WTC11 (cell line): Measurements from ENCODE around the gene LMTK2. TPM values are rescaled to one million over a fixed set of nuclear protein-coding genes. Genes with fewer than 3 reads are reported as not detected.

Experiments
- ATAC-seq: fragments of 200-7000 bp; cut with Tn5 transposase; 2 replicates; pipeline ENCODE4 v1.10.0; 2021; ENCODE audit warnings: mild to moderate bottlenecking, moderate library complexity
- CTCF ChIA-PET: fragments of 300-600 bp; sonication (Branson Sonifier 250); formaldehyde crosslinking; loops from one replicate; lab custom pipeline; 2021; ENCODE audit warnings: antibody characterized with exemption; lab: Charles Lee
- POLR2A ChIA-PET: fragments of 350-600 bp; sonication (Branson Sonifier 250); formaldehyde crosslinking; loops from one replicate; lab custom pipeline; 2021; ENCODE audit warnings: antibody characterized with exemption; lab: Charles Lee
- DNase-seq: peaks from one replicate; pipeline ENCODE4 v3.0.0; 2021; ENCODE audit warnings: low spot score
- H3K27ac Mint-ChIP-seq: 2 replicates; pipeline ENCODE4 v1.8.0; 2021; ENCODE audit warnings: mixed read lengths
- H3K27me3 Mint-ChIP-seq: 2 replicates; pipeline ENCODE4 v1.8.0; 2021; ENCODE audit warnings: low read depth, mild to moderate bottlenecking, moderate library complexity, mixed read lengths
- H3K36me3 Mint-ChIP-seq: 2 replicates; pipeline ENCODE4 v1.8.0; 2021; ENCODE audit warnings: mixed read lengths
- H3K4me1 Mint-ChIP-seq: 2 replicates; pipeline ENCODE4 v1.8.0; 2022; ENCODE audit warnings: mixed read lengths
- H3K4me3 Mint-ChIP-seq: 2 replicates; pipeline ENCODE4 v1.8.0; 2021; ENCODE audit warnings: mild to moderate bottlenecking, moderate library complexity, mixed read lengths
- H3K9me3 Mint-ChIP-seq: 2 replicates; pipeline ENCODE4 v1.8.0; 2021; ENCODE audit warnings: mixed read lengths
- ARID4B ChIP-seq: sonication (generic); formaldehyde crosslinking; IDR thresholded peaks from 2 replicates; pipeline ENCODE4 v1.8.0; 2023; ENCODE audit warnings: missing genetic modification reagents, mild to moderate bottlenecking, borderline replicate concordance
- E2F4 ChIP-seq: sonication (generic); formaldehyde crosslinking; IDR thresholded peaks from 2 replicates; pipeline ENCODE4 v1.8.1; 2022; ENCODE audit warnings: low read depth, mild to moderate bottlenecking, moderate library complexity, missing genetic modification reagents, borderline replicate concordance
- EMX1 ChIP-seq: fragments of 250-450 bp; sonication (Bioruptor Pico); IDR thresholded peaks from 2 replicates; pipeline ENCODE4 v1.8.0; 2021; ENCODE audit warnings: mild to moderate bottlenecking
- JAZF1 ChIP-seq: fragments of 250-450 bp; sonication (Bioruptor Pico); IDR thresholded peaks from 2 replicates; pipeline ENCODE4 v1.9.0; 2021; ENCODE audit warnings: moderate library complexity, mild to moderate bottlenecking, inconsistent platforms
- NFYB ChIP-seq: sonication (generic); formaldehyde crosslinking; conservative IDR thresholded peaks from 2 replicates; pipeline ENCODE4 v1.8.0; 2022; ENCODE audit warnings: low read depth, missing genetic modification reagents
- TP53 ChIP-seq: sonication (generic); formaldehyde crosslinking; IDR thresholded peaks from 2 replicates; pipeline ENCODE4 v1.8.1; 2023; ENCODE audit warnings: mild to moderate bottlenecking, missing genetic modification reagents
- ZBTB21 ChIP-seq: sonication (generic); formaldehyde crosslinking; IDR thresholded peaks from 2 replicates; pipeline ENCODE4 v1.8.1; 2023; ENCODE audit warnings: mild to moderate bottlenecking, missing genetic modification reagents, borderline replicate concordance
- ZMAT4 ChIP-seq: fragments of 250-450 bp; sonication (Bioruptor Pico); IDR thresholded peaks from 2 replicates; pipeline ENCODE4 v1.9.0; 2021; ENCODE audit warnings: mild to moderate bottlenecking
- ZNF121 ChIP-seq: sonication (generic); formaldehyde crosslinking; IDR thresholded peaks from 2 replicates; pipeline ENCODE4 v1.8.0; 2023; ENCODE audit warnings: missing genetic modification reagents
- ZNF416 ChIP-seq: fragments of 250-450 bp; sonication (Bioruptor Pico); IDR thresholded peaks from 2 replicates; pipeline ENCODE4 v1.9.0; 2021; ENCODE audit warnings: mild to moderate bottlenecking, inconsistent platforms
- ZNF512 ChIP-seq: sonication (generic); formaldehyde crosslinking; IDR thresholded peaks from 2 replicates; pipeline ENCODE4 v1.8.1; 2022; ENCODE audit warnings: missing genetic modification reagents, borderline replicate concordance
- ZSCAN18 ChIP-seq: fragments of 250-450 bp; sonication (Bioruptor Pico); IDR thresholded peaks from 2 replicates; pipeline ENCODE4 v2.1.2; 2022; ENCODE audit warnings: mild to moderate bottlenecking, moderate library complexity
- total RNA-seq: library from RNA; stranded (reverse); gene quantifications from 3 replicates; pipeline ENCODE4 v1.2.3, GENCODE V29; 2021

LMTK2 gene
- total RNA-seq, 1 experiment from 2014 or later, result 24.3 TPM

GRCh38 chr7:98211221-98211675, 104.6 kb downstream of the LMTK2 start, which contains the start of gene BHLHA15:
BHLHA15 (plus strand) TSS chr7:98211439; CDS start chr7:98212310, 871 bp downstream.
- Mint-ChIP-seq H3K4me3 (peak within 1 kb of the TSS; percentile 64), H3K36me3 (peaks cover 8% of the 10 kb centered on the region; the same call in 1 of the 2 replicates), H3K9me3 (no peaks in the 10 kb centered on the region), H3K27ac (0 out of 2 replicates have a peak within 1 kb of the TSS, but pooled peaks have one; percentile 53), H3K4me1 (0 out of 2 replicates have a peak, but pooled peaks cover 4% of the 10 kb centered on the region), H3K27me3 (no peaks in the 10 kb centered on the region)
- peak; percentile 31 for ATAC-seq
- CTCF ChIA-PET, result interaction anchor here (0.8 to 1.6 kb wide), 3 partner anchors 34 to 197 kb away, joined by 3 to 4 read pairs (median 4); no protein-coding TSS in a partner anchor
- DNase-seq, result peak; percentile 63
- POLR2A ChIA-PET, result no interaction called here
- TF ChIP-seq ZNF512, result no peak

- no peaks in the 10 kb centered on the region for H3K9me3 Mint-ChIP-seq
- ChIA-PET CTCF (interaction anchor here (0.7 to 1.6 kb wide), 5 partner anchors 14 to 198 kb away, joined by 3 to 4 read pairs (median 3); no protein-coding TSS in a partner anchor), POLR2A (no interaction called here)
- TF ChIP-seq JAZF1 (CRISPR knock-in tag) (no peak), ZNF121 (CRISPR knock-in tag) (peak; percentile 100), ZBTB21 (no peak)
- 0 out of 2 replicates have a peak, but pooled peaks cover 4% of the 10 kb centered on the region for H3K4me1 Mint-ChIP-seq
- DNase-seq (peak; percentile 15), ATAC-seq (peak; percentile 3; the same call in 1 of the 2 replicates)
- peak overlapping the region; percentile 59 for H3K4me3 Mint-ChIP-seq
- peaks cover 7% of the 10 kb centered on the region; the same call in 1 of the 2 replicates for H3K36me3 Mint-ChIP-seq
- no peak overlapping the region for H3K27ac Mint-ChIP-seq
- no peaks in the 10 kb centered on the region for H3K27me3 Mint-ChIP-seq
These were observed 105.2 kb downstream of the LMTK2 start for GRCh38 chr7:98211676-98212531.

- Mint-ChIP-seq H3K4me1 (0 out of 2 replicates have a peak, but pooled peaks cover 4% of the 10 kb centered on the region), H3K4me3 (no peak overlapping the region), H3K27me3 (no peaks in the 10 kb centered on the region), H3K9me3 (no peaks in the 10 kb centered on the region), H3K27ac (no peak overlapping the region), H3K36me3 (peaks cover under 1% of the 10 kb centered on the region; the same call in 1 of the 2 replicates)
- TF ChIP-seq ZMAT4 (CRISPR knock-in tag) (no peak), ARID4B (CRISPR knock-in tag) (no peak), ZSCAN18 (CRISPR knock-in tag) (no peak), JAZF1 (CRISPR knock-in tag) (no peak), NFYB (CRISPR knock-in tag) (no peak), TP53 (CRISPR knock-in tag) (no peak), E2F4 (CRISPR knock-in tag) (no peak), EMX1 (CRISPR knock-in tag) (no peak), ZNF416 (CRISPR knock-in tag) (no peak)
- ATAC-seq, result no peak
- CTCF ChIA-PET, result interaction anchor here (1.2 to 1.6 kb wide), 2 partner anchors 14 to 199 kb away, joined by 3 to 4 read pairs; no protein-coding TSS in a partner anchor
- POLR2A ChIA-PET, result no interaction called here
- DNase-seq, result peak; percentile 17
These were observed 105.9 kb downstream of the LMTK2 start for GRCh38 chr7:98212532-98213041.
